HG03469 (cell line): ENCODE data around the gene RAB31.

Experiments
- ATAC-seq: cut with Tn5 transposase; IDR thresholded peaks from one replicate; pipeline ENCODE4 v1.9.1; 2021; ENCODE audit warnings: mild to moderate bottlenecking, moderate library complexity, moderate number of reproducible peaks; ENCODE audit not compliant: unreplicated experiment

RAB31 gene

DNA sequence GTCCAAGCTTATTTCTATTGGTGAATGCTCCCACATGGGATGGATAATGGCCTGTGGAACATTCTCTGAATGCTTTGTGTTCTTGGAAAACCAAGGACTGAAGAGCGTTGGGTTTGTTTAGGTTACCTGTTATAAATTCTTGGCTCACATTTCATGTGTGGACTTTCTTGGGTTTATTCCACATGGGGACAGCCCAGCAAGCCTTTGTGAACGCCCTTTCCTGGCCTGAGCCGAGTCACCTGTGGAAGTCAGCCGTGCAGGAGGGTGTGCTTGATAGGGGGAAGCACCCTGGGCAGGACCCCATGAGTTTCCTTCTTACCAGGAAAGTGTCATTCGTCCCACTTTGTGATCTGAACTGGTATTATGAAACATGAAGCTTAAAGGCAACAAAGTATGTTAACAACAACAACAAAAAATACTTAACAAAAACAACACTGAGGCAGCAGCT, 4.1 kb downstream of the RAB31 start:
- ATAC-seq: no peak

DNA sequence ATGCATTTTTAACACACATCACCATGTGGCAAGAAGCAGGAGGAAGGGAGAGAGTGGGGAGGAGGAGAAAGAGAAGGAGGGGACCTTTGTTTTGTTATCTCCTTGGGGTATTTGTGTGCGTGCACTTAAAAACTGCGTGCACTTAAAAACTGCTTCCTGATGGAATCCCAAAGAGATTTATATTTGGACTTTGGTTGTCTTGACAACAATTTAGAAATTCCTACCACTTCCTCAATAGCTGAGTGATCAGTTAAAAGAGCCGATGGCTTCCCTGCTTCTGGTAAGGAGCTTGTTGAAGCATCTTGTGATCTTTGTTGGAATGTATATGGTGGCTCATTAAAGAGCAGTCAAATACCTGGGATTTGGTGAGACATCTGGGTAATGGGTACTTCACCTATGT, 4.5 kb downstream of the RAB31 start:
- no peak for ATAC-seq

DNA sequence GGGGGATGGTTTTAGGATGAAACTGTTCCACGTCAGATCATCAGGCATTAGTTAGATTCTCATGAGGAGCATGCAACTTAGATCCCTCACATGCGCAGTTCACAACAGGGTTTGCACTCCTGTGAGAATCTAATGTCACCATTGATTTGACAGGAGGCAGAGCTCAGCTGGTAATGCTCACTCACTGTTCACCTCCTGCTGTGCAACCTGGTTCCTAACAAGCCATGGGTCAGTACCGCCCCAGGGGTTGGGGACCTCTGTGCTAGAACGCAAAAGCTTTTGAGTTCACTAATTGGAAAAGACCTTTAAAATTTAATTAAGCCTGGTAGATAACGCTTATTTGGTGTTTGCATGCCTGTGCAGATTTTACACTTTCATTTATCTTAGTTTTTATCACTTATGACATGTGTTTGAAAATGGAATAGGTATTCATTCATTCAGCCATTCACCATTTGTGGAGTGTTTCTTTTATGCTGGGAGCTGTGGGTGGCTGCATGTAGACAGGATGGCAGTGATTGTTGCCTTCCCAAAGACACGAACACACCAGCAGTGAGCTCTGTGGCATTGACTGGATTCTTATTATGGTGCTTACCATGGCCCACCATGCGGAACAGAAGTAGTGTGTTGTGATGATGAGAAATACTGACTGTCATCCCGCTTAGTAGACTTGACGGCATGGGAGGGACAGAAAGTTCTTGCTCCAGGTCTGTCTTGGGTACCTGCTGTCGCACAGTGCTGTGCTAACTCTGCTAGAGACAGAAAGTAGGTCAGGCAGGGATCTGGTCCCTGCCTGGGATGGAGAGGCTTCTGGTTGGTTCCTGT, 6.4 kb downstream of the RAB31 start:
- no peak for ATAC-seq

DNA sequence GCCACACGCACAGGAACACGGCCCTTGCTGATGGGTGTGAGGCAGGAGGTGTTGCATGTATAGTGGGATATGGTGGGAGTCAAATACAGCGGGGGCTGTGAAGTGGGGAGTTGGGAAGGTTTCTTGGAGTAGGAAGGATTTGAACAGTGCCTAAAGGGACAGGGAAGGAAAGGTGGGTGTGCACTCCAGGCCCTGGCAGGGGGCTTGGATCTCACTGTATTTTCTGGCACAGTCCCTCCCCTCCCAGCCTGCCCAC, 6.9 kb downstream of the RAB31 start:
- no peak for ATAC-seq

DNA sequence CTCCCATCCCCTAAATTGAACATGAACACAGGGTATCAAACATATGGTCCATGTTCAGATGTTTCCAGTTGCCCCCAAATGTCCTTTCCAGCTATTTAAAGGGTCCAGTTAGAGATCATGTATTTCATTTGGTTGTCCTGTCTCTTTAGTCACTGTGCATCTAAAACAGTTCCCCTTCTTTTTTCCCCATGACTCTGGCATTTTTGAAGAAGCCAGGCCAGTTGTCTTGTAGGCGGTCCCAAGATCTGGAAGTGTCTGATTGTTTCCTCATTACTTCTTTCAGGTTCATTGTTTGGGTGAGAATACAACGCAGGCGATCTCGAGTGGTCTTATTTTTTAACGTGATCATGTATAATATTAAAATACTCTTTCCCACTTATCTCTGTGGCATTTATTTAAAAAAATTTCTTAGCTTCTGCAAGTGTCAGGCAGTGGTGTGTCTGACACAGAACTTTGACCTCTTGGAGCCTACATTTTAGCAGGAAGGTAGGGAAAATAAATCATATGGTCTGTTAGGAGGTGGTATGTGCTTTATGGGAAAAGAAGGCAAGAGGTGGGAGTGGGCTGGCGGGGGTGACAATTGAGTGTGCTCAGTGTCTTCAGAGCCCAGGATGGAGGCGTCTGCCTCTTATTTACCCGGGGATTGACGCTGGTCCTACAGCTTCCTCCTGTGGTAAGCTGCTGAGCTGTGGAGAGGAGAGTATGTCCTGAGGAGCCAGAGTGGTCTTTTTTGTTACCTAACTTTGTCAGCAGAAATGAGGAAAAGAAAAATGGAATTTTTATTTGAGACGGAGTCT, 8.1 kb downstream of the RAB31 start:
- no peak for ATAC-seq

DNA sequence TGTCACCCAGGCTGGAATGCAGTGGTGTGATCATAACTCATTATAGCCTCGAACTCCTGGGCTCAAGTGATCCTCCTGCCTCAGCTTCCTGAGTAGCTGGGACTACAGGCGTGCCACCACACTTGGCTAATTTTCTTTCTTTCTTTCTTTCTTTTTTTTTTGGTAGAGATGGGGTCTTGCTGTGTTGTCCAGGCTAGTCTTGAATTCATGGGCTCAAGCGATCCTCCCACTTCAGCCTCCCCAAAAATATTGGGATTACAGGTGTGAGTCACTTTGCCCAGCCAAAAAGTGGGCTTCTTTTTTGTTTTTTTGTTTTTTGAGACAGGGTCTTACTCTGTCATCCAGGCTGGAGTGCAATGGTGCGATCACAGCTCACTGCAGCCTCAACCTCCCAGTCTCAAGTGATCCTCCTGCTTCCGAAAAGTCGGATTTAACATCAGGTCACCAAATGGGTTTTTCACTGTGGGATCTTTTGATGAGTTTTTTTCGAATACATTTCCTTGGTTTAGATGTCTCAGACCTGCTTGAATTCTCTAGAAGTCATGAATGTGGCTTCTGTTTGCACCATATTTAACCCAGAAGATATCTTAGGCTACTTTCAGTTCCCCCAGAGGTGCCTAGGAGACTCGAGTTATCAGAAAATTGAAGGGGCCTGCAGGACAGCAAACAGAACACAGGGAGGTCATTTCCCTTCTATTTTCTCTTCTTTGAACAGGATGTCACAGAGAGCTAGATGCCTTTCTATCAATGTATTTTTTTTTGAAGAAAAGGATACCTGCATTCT, 8.9 kb downstream of the RAB31 start:
- peak; percentile 67 for ATAC-seq

DNA sequence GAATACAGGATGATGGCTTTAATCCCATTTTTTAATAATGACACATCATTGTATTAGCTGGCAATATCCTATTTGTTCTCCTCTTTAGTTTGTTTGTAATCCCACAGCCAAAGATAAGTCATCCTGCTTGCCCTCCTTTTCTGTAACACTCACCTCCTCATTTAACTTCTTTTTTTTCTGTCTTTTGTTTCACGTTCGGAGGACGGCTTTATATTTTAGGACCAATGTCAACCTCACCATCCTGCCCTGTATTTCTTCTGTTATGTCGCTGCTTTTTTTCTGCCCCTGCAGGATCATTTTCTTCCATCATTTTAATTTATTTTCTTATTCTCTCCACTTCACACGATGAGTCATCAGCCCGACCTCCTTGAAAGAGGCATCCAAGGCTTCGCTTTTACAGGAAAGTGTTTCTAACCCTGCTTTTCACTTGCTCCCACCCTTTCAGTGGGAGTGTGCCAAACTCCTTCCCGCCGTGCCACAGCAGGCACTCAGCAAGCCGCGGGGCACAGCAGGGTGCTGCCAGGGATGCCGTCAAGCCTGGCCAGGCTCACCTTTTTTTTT, 11.4 kb downstream of the RAB31 start:
- ATAC-seq: no peak

DNA sequence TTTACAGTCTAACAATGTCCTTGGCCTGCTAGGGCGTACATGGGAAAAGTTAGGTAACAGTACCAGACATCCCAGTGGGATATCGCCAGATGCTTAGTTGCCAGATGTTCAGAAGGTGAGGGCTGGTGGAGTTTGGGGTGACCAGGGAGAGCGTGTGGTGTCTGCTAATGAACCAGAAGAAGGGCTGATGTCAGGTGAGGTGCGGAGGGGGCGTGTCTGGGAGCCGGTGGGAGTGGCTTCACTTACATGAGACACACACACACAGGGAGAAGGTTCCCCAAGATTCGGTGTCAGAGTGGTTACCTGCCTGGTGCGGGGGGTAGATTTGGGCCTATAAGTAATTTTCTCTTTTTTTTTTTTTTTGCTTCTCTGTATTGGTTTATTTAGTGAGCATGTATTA, 12.2 kb downstream of the RAB31 start:
- ATAC-seq: no peak

DNA sequence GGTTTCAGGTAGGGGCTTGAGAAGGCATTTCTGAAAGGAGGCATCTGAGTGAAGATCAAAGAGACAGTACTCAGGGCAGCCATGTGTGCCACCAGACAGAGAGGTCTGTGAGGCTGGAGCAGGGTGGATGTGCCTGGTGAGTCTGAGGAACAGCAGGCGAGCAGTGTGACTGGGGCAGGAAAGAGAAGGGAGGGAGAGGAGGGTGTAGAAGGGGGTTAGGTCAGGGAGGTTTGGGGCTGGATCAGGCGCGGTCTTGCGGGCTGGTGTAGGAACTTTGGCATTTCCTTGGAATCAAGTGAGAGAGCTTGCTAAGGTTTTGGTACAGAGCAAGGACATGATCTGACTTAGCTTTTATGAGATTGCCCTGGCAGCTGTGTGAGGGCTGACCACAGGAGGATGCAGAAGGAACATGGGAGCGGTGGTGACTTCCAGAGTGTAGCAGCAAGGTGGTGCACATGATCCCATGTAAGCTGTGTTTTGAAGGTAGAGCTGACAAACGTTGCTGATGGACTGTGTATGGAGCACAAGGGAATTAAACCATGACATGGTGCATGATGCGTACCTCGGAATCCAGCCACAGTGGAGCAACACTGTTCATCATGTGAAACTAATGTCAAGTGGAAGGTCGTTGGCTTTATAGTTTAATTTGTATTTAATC, 13.9 kb downstream of the RAB31 start:
- ATAC-seq: no peak

DNA sequence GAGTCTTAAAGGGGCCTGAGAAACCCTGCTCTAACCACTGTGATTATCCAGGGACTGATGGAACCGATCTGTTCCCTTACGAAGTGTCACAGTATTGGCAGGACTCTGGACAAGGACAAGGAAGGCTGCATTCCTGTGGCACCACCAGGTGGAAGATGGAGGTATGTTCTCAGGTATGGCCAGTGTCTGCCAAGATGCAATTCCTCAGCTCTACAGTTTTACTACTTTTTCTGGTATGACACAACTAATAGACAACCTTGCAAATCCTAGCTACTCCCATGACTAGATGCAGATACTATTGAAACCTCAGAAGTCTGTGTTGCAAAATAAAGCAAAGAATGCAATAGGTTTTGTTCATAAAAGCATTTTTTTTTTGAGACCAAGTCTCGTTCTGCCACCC, 14.6 kb downstream of the RAB31 start:
- ATAC-seq: no peak

DNA sequence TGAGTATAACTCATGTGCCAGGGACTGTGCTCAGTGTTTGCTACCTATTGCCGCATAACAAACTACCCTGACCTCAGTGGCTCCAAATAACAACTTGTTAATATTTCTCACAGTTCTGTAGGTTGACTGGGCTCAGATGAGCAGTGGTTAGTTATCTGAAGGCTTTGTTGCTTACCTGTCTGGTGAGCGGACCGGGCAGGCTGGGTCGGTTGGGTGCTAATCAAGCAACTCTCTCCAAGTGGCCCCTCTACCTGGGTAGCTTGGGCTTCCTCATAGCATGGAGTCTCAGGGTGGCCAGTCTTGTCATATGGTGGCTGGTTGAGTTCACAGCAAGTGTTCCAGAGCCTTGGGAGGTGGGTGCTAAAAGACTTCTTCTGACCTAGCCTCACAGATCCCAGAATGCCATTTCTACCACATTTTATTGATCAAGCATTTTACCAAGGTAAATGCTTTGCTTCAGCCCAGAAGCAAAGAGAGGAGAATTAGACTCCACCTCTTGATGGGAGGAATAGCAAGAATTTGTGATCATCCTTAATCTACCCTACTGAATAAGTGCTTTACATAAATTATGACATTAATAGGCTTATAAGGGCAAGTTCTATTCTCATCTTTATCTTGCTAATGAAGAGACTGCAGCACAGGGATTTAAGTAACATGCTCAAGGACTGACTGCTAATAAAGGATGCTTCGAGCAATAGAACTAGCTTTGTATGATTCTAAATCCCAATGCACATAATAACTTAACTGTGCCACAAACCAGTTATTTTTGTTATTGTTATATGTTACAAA, 16.9 kb downstream of the RAB31 start:
- no peak for ATAC-seq

DNA sequence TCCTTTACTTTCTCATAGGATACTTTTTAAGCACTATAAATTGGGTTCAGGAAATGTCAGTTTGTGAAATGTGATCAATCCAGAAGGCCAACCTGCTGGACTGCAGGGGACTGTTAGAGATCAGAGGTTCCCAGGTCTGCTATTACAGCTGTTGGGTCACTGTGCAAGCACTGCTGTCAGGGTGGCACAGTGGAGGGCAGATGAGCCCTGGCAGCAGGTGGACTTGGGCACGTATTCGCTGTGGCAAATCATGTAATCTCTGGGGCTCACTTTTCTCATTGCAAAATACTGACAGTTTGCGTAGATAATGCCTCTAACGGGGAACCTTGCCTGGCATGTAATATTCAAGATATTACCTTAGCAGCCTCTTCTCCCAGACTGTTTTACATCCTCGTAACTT, 18.1 kb downstream of the RAB31 start:
- ATAC-seq: no peak

DNA sequence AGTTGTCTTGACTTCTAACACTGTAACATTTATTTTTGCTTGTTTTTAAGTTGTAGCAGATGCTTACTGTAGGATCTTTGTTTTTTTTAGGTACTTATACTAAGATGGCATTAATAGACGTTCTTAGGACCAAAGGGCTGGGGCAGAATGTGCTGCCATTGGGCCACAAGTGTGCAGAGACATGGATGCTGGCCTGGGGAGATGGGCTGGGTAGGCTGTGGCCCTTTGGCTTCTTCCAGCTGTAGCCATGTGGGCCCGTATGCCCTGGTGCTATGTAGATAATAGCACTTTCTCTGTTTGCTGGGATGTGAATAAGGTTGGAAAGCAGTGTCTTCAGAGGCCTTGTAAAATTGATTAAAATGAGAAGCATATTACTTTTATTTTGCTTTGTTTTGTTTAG, 18.8 kb downstream of the RAB31 start:
- no peak for ATAC-seq

DNA sequence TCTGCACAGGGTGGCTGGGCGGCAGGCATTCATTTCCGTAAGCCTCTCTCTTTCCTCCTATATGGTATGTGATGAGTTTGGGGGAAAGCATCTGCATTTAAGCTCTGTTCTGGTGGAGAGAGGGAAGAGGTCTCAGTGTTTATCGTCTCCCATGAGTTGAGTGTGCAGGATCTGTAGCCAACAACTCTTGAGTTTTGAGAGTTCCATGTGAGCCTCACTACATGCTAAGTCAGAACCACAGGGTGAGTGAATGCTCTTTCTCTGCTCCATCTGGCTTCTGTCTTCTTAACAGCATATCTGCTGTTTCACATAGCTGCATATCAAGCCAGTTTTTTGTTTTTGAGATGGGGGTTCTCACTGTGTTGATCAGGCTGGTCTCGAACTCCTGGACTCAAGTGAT, 22.7 kb downstream of the RAB31 start:
- no peak for ATAC-seq

DNA sequence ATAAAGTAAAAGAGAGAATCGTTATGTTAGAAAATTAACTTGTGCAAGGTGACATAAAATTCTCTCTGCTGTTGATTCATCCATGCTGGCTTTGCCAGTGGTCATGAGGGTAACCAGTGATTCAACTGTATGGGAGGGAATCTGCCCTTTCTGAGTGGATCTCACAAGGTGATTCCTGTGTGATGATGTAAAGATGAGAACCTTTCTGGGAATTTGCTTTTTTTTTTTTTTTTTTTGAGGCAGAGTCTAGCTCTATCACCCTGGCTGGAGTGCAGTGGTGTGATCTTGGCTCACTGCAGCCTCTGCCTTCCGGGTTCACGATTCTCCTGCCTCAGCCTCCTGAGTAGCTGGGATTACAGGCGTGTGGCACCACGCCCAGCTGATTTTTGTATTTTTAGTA, 23.3 kb downstream of the RAB31 start:
- ATAC-seq: no peak

DNA sequence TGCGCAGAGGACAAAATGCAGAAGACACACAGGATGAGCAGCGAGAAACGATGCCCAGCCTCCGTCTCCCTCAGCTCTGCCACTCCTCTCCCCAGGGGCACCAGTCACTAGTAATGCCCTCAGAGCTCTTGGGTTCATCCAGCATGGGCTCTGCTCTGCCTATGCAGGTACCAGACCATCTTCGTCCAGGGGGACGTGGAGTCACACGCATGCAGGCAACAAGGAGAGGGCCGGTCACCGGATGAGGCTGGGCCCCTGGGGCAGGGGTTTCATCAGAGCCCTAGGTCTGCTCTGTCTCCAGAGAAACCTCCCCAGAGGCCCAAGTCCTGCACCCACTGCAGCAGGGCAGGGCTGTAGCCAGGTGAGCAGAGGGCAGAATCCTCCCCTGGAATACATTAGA, 23.9 kb downstream of the RAB31 start:
- ATAC-seq: no peak

DNA sequence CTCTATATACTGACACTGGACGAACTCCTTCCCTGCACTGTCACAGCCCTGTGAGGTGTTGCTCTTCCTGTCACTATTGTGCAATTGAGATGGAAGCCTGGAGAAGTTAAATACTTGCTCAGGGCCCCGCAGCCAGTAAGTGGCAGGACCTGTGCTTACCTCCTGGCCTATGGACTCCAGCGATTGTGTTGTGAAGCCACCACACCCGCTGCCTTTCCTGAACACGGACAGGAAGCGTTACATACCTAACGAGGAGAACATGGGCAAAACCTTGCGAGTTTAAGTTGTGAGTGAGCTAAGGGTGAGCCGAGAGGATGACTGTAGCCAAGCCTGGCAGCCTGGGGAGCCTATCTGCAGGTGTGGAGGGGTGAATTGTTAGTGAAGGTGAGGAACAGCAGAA, 26.1 kb downstream of the RAB31 start:
- ATAC-seq: no peak

DNA sequence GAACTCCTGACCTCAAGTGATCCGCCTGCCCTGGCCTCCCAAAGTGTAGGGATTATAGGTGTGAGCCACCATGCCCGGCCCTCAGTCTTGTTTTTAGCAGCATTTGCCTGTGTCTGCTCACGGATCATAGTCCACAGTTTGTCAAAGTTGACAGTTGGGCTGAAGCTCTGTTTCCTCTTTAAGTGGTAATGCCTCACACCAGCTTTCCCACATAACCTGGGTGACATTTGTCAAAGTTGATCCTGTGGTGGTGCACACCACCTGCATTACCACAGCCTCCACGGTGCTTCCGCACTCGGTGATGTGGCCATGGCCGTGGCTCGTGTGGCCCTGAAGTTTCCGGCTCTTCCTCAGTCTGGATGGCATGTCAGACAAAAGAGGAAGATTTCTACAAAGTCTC, 27.1 kb downstream of the RAB31 start:
- no peak for ATAC-seq

DNA sequence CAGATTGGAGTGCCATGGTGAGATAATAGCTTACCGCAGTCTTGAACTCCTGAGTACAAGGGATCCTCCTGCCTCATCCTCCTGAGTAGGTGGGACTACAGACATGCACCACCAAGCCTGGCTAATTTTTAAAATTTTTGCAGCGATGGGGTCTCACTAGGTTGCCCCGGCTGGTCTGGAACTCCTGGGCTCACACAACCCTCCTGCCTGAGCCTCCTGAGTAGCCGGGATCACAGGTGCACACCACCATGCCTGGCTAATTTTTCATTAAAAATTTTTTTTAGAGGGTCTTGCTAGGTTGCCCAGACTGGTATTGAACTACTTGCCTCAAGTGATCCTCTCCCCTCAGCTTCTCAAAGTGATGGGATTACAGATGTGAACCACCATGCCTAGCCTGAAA, 27.8 kb downstream of the RAB31 start:
- ATAC-seq: no peak

DNA sequence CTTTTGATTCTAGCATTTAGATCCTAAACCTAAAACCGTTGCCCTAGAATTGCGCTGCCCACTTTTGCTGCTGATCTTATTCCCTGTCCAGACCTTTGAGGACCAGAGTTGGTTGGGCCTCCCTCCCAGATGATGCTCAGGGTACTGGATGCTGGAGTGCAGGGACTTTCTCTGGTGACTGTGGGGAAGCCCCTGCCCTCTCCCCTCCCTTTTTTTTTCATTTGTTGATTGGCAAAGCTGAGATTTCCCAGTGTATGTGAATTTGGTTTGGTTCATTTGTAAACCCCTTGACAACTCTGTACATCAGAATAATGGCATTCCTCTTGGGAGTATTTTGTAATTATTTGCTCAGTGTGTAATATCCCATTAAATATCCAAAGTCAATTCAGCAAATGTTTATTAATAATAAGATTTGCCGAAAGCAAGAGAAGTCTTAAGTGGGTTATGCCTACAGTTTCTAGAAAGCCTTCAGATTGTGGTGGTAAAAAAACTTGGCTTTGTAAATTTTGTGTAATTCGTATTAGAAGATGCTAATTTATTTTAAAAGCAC, 28.3 kb downstream of the RAB31 start:
- ATAC-seq: no peak
